HFF-Myc (cell line): ENCODE results near the gene PRR16.
A peak's percentile ranks its signal among the peaks of the same experiment; 100 is the strongest.
"Not testable (repeated sequence)": the region's sequence is repeated elsewhere in the genome, so short reads cannot be mapped to it uniquely, and the experiment has no call there.

Experiments
- DNase-seq: peaks from one replicate; pipeline ENCODE4 v3.0.0-alpha.2; 2011; ENCODE audit warnings: low read depth; ENCODE audit errors: extremely low read depth
- H3K4me3 ChIP-seq: replicated peaks from 2 replicates; pipeline ENCODE4 v1.5.1; 2011; ENCODE audit warnings: low read depth, mild to moderate bottlenecking, control low read depth, low read length
- CTCF ChIP-seq: IDR thresholded peaks from 2 replicates; pipeline ENCODE4 v1.5.1; 2012; ENCODE audit warnings: mild to moderate bottlenecking, low read depth, low read length, control low read depth; ENCODE audit errors: missing control alignments

The PRR16 gene

GRCh38 chr5:120463991-120464626 is at the start of gene PRR16:
TSS of gene PRR16 (plus strand) at chr5:120464300.
- H3K4me3 ChIP-seq, result peak within 1 kb of the TSS; percentile 81
- DNase-seq, result no peak
- no peak for TF ChIP-seq CTCF

- no peak for DNase-seq
- H3K4me3 ChIP-seq, result no peak overlapping the region
- no peak for TF ChIP-seq CTCF
These were observed 48.1 kb upstream of the PRR16 start for GRCh38 chr5:120415985-120416384.

- DNase-seq, result no peak
- no peak for TF ChIP-seq CTCF
- H3K4me3 ChIP-seq, result no peak overlapping the region
These were observed 45.0 kb upstream of the PRR16 start for GRCh38 chr5:120419127-120419526.

DNA sequence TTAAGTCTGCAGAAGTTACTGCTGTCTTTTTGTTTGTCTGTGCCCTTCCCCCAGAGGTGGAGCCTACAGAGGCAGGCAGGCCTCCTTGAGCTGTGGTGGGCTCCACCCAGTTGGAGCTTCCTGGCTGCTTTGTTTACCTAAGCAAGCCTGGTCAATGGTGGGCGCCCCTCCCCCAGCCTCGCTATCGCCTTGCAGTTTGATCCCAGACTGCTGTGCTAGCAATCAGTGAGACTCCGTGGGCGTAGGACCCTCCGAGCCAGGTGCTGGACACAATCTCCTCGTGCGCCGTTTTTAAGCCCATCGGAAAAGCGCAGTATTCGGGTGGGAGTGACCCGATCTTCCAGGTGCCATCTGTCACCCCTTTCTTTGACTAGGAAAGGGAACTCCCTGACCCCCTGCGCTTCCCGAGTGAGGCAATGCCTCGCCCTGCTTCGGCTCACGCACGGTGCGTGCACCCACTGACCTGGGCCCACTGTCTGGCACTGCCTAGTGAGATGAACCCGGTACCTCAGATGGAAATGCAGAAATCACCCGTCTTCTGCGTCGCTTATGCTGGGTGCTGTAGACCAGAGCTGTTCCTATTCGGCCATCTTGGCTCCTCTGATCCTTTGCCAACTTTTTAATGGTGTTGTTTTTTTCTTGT is 37.3 kb upstream of the PRR16 start:
- DNase-seq, result not testable (repeated sequence)

GRCh38 chr5:120430572-120430971 is 33.5 kb upstream of the PRR16 start:
- no peak for DNase-seq
- no peak overlapping the region for H3K4me3 ChIP-seq
- no peak for TF ChIP-seq CTCF

More for the DNA sequence above, 37.3 kb upstream of the PRR16 start:
- H3K4me3 ChIP-seq, result not testable (repeated sequence)

- DNase-seq, result no peak
- H3K4me3 ChIP-seq, result no peak overlapping the region
- no peak for TF ChIP-seq CTCF
These were observed 31.2 kb upstream of the PRR16 start for GRCh38 chr5:120432861-120433260.

- no peak overlapping the region for H3K4me3 ChIP-seq
- TF ChIP-seq CTCF, result no peak
These were observed 29.0 kb upstream of the PRR16 start for GRCh38 chr5:120435129-120435528.

More at GRCh38 chr5:120435129-120435528, 29.0 kb upstream of the PRR16 start:
- no peak for DNase-seq
